GM18867 (cell line): ENCODE results near the gene MPRIP.

Experiments used
- ATAC-seq: cut with Tn5 transposase; IDR thresholded peaks from one replicate; pipeline ENCODE4 v1.9.1; 2021; ENCODE audit warnings: mild to moderate bottlenecking, moderate library complexity; ENCODE audit not compliant: unreplicated experiment

MPRIP gene

DNA sequence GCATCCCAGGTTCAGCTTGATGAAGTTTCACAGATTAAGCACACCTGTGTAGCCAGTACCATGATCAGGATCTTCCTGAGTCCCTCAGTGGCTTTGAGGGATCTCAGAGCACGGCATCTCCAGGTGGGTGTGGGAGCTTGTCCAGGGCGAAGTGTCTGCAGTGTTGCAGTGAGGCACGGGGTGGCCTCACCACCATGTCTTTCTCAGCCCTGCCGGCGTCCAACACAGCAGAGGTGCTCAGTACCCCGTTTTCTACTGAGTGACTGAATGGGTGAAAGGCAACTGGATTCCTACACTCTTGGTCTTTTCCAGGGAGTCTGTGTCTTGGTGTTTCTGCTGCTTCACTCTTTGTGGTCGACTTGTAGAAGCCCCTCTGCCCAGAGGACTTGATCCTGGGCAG, 63.7 kb downstream of the MPRIP start:
- no peak for ATAC-seq

DNA sequence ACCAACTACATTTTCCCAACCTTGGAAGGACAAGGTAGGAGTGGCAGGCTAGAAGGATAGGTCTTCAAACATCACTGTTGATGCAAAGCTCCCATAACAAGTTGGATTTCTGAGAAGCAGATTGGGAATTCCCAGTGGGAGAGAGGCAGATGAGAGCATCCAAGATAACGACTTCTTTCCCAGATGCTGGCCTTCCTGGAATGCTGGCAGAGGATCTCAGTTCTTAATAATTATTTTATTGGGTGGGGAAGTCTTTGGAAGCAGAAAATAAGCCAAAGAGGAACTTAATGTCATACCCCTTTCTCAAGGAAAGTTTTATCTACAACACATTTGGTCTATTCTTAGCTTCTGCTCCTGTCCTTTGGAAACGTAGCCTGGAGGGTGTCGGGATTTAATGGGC, 64.5 kb downstream of the MPRIP start:
- ATAC-seq = no peak

DNA sequence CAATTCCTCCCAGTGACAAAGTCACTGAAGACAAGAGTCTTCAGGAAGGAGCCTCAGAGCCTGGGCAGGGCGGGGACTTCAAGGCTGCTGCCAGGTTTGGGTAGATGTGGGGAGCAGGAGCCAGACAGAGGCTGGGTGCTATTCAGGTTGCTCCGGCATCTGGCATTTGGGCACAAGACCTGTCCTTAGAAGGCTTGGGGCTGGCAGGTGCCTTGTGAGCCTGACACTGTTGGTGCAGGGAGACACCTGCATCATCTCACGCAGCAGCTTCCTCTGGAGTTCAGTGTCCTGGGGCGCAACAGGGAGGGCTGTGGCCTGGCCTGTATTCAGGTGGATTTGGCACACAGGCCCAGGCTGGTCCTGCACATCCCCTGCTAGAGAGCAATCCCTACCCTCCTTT, 65.0 kb downstream of the MPRIP start:
- no peak for ATAC-seq

DNA sequence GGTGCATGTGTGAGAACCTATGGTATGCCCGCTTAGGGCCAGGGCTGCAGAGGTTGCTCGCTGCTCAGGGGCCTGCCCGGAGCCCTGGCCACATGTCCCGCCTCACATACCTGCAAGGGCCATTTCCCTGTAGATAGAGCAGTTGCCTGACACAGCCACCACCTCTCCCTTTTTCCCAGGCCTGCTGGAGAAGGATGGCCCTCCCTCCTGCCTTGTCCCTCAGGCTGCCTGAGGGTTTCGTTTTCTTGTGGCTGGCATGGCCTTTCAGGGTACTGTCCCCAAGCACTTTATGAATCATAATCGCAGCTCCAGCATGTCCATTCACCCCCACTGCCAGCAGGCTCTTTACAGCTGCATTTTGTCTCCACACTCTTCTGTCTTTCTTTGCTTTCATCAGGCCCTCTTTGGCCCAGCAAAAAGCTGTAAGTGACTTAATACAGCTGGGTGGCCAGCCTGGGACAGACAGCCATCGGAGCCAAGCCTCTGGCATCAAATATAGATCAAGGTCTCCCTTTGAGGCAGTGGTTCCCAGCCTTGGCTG, 65.7 kb downstream of the MPRIP start:
- ATAC-seq = no peak

DNA sequence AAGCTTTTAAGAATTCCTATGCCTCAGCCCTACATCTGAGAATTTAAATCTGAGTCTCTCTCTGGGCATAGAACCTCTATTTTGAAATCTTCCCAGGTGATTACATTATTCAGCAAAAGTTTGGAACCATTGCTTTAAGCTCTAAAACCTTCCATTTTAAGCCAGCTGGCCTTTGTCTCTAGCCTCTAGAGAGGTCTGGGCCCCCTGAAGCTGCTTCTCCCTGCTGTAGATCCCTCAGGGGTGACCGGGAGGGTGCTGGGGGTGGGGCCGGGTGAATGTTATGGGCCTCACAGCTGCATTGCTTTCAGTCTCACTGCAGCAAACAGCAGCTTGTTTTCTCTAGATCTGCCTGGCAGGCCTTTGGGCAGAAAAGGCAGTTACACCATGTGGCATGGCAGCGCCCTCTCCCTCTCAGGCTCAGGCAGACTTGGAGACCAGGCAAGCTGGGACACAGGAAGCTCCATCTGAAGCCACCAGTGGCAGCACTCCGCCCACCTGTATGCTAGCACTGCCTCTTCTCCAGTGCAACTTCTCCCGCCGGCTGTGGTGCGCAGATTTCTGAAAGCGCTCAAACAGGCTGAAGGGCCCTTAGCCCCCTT, 66.3 kb downstream of the MPRIP start:
- ATAC-seq = no peak

DNA sequence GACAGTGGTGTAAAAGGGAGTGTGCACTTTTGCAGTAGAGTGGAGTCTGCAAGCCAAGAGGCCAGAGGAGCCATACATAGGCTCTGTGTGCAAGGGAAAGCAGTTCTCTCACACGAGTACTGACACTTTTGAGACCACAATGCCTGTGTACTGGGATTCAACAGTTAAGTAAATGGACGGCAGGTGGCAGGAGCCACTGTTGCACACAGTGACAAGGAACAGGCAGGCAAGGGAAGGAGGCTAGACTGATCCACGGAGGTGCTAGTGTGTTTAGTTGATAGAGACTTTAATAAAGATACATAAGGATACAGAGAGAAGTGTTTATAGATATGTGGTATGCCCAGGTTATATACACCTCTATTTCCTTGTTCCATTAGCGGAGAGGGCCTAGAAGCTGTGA, 67.0 kb downstream of the MPRIP start:
- ATAC-seq = no peak

DNA sequence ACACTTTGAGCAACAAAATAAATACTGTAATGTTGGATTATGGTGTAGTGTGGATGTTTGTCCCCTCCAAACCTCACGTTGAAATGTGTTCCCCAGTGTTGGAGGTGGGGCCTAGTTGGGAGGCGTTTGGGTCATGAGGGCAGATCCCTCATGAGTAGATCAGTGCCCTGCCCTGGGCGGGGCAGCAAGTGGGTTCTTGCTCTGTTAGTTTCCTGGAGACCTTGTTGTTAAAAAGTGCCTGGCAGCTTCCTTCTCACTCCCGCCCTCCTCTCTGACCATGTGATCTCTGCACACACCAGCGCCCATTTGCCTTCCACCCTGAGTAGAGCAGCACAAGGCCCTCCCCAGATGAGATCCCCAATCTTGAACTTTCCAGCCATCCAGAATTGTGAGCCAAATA, 67.7 kb downstream of the MPRIP start:
- ATAC-seq = no peak

DNA sequence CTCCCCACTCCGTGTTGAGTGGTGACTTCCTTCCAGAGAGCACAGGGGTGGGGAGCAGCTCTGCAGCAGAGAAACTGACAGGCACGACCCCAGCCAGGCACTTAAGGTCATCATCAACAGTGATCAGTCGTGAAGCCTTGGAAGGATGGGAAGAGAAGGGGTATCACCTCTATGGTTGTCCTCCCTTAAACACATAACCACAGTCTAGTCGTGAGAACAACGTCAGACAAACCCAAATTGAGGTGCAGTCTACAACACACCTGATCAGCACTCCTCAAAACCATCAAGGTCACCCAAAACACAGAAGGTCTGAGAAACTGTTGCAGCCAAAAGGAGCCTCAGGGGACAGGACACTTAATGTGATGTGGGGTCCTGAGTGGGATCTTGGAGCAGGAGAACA, 68.3 kb downstream of the MPRIP start:
- ATAC-seq = no peak

DNA sequence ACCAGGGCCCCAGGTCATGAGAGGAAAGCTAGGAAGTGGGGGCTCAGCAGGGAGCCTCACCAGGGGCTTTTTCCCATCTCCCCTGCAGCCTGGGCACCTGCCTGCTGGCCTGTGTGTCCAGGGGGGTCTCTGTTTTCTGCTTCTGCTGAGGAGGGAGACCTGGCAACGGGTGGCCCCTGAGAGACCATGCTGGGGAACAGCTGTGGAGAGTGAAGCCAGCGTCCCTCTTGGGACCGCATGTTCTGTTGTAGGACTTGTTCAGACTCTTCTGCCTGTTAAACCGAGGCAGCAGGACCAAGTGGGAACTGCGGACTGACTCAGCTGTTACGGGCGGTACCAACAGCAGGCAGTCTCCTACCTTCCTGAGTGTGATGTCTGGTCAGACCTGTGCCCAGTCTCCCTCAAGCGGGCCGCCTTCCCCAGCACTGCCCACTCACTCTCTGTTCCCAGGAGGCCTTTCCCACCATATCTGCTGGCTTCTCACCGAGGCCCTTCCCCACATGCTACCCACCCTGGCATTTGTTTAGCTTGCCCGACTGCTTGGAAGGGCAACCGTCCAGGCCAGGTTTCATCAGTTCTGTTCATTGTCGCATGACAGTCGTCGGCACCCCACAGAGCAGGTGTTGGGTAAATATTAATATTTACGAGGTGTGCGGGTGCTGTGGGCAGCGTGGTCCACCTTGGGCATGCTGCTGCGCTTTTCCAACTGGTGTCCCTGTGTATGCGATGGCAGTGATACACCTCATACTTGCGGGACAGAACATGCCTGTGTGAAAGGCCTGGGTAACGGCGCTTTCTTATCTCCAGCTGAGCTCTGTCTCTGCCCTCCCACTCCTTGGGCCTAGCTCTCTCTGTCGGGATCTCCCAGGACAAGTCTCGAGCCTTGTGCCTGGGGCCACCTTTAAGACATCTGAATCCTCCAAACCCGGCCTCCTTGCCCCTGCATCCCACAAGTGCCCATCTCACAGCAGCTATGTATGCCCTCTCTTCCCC, 69.4 kb downstream of the MPRIP start:
- ATAC-seq = no peak

DNA sequence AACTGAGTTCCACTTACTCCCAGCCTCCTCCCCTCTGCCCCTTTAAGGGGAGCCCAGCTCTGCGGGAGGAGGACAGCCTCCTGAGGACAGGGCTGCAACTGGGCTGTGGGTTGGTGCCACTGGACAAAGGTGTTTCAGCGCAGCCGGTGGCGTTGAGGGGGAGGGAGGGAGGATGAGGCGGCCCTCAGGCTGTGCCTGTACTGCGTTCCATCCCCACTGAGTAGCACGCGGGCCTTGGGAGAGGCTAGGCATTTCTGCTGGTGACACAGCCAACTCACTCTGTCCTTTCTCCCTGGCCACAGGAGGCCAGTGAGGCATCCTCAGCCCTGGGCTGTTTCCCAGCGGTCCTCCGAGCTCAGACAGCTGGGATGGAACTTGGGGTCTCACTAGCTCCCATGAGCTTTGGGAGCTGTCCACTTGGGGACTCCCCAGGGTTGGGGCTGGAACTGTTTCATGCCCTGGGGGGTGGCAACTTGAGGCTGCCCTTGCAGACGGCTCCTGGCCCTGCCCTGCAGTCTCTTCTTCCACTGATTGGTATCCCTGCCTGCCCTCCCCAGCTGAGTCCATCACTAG, 70.5 kb downstream of the MPRIP start:
- ATAC-seq = no peak

DNA sequence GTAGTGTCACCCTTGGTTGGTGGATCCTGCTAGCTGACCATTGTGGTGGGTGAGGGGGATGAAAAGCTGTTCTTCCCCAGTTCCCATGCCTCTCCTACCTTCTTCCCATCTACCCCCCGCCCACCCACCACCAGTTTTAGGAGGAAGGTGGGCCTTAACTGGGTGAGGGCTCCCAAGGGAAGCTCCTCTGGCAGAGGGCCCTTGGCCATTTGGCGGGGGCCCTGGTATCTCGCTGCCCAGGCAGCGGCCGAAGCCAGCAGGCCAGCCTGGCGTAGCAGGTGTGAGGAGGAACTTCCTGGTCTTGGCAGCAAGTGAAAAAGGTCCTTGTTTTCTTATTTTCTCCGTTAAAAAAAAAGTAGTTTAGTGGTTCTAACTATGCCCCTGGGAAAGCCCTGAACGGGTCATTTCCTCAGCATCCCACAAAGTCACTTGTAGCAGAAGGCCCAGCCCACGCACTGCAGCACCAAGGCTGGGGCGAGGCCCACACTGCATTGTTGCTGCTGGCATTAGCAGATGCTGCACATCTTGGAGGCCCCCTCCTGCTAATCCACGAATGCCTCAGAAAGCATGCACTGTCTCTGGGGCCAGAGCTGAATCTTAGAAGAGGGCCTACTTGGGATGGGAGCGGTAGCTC, 72.5 kb downstream of the MPRIP start:
- ATAC-seq = no peak

DNA sequence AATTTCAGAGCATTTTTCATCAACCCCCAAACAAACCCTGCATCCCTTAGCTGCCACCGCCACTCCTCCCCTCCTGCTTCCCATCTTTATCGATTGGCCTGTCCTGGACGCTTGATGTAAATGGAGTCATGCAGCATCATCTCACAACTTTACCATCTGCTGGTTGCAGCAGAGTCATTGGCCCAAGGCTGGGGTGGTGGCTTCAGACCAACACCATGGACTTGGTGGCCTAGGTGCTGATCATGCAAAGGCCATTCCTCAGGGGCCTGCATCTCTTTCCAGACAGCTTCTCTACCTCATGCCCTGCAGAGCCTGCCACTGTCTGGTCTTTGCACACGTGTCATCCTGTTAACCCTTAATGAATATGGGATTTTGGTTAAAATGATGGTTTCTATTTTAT, 73.4 kb downstream of the MPRIP start:
- no peak for ATAC-seq

DNA sequence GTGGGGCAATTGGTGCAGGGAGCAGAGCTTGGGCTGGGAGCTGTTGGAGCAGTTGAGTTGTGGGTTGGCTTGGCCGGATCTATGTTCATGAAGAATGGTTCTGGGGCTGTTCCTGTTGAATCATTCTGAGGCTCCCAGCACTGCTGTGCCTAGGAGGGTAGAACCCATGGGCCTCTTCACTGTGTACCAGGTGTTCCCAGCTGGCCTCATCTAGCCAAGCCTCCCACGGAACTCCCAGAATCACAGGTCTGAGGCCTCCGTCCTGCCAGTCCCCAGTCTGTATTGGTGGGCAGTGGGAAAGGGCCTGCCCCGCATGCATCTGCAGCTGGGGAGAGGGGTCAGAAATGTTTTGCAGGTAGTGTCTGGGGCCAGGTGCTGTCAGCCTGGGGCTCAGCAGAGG, 74.1 kb downstream of the MPRIP start:
- ATAC-seq = no peak

DNA sequence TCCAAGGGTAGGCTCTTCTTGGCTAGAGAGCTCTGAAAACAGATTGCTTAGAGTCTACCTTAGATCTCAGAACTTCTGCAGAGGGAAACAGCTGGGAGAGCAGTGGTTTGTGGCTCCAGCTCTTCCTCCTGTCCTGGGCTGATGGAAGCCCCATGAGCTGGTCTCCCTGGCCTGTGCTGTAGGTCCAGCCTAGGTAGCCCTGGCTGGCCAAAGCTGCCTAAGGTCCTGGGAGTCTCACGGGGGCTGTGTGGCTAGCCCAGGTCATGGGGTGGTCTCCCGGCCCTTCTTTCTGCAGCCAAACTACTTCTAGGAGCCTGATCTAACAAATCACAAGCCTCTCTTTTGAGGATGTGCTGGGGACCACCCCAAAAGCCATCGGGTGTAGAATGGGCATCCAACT, 75.7 kb downstream of the MPRIP start:
- no peak for ATAC-seq

DNA sequence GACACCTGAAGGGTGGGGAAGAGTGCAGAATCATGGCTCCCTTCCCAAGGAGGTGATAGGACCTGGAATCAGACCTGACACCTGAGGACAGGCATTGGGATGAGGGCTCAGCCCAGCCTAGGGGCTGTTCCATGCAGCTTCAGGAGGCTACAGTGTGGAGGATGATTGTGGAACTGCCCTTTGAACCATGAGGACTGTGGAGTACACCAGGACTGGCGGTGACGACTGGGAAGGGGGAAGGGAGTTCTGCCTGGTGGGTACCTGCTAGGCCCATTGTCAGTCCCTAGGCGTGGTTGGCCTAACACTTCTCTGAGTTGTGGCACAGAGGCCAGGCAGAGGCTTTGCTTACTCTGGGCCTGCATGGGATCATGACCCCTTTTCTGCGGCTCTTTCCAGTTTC, 76.1 kb downstream of the MPRIP start:
- ATAC-seq = no peak

DNA sequence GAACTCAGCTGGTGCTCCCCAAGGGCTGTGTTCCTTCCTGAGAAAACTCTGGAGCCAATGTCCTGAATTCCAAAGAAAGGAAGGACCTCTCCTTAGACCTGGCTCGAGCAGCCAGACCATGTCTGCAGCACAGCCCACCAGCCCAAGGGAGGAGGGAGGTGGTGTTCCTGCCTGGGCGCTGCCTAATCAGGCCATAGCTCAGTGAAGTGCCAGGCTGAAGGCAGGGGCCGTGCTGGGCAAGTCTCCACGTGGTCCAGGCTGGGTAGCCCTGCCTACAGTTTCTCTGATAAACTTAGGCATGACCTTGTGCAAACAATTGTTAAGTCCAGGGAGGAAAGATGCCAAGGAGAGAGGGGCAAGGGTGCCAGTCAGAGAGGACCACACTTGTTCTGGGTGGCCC, 76.8 kb downstream of the MPRIP start:
- ATAC-seq = no peak

DNA sequence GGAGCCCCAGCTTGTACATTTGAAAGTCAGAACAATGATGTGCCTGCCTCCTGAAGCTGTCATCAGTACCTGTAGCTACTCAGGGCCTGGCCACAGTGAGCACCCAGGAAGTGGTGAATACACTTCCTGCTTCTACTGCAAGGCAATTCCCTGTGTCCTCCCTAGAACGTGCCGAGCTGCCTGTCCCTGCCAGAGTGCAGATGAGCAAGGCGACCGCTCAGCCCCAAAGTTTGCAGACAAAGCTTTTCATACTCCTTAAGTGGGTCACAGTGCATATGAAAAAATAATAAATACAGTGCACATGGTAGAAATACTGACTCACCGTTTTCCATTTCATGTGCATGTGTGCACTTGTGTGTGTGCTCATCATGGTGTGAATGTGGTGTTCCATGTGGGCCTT, 77.3 kb downstream of the MPRIP start:
- no peak for ATAC-seq

DNA sequence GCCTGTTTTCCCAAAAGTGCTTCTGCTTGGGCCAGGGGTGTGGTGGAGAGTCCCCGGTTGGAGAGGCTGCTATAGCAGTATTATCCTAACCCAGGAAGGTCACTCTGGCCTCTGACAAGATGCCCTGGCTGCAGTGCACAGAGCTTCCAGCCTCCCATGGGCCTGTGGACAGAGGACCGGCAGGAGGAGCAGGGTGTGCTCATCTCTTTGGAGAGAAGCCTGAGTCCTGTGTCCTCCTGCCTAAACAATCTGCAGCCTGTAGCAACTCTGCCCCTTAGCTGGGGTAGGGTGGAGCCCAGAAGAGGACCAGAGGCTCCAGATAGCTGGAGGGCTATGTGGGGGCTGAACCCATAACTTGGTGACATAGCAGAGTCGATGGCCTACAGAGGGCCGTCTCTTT, 78.0 kb downstream of the MPRIP start:
- no peak for ATAC-seq

DNA sequence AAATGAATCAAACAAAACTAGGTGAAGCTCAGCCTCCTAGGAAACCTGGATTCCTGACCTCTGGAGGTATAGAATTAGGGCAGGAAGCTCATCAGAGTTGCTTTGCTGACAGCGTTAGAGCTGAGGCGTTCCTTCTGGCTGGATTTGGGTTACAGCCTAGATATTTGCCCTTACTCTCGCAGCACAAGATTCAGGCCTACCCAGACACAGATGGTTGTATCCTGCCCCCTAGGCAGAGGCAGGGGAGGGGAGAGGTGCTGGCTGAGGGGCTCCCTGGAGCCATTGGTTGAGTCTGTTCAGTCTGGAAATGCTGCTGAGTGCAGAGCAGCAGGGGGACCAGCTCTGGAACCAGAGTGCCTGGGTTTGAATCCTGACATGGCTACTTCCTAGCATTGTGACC, 78.4 kb downstream of the MPRIP start:
- ATAC-seq = no peak

DNA sequence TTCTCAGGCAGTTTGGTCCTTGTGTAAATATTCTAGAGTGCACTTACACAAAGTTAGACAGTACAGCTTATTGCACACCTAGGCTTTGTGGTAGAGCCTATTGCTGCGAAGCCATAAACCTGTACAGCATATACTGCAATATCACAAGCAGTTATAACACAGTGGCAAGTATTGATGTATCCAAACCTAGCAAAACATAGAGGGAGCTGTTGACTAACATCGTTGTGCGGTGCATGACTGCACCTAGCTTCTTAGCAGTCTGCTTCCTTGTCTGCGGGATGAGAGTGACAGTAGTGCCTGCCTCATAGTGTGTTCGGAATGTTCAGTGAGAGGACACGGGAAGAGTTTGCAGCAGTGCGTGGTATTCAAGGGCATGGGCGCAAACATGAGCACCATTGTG, 78.9 kb downstream of the MPRIP start:
- ATAC-seq = no peak

DNA sequence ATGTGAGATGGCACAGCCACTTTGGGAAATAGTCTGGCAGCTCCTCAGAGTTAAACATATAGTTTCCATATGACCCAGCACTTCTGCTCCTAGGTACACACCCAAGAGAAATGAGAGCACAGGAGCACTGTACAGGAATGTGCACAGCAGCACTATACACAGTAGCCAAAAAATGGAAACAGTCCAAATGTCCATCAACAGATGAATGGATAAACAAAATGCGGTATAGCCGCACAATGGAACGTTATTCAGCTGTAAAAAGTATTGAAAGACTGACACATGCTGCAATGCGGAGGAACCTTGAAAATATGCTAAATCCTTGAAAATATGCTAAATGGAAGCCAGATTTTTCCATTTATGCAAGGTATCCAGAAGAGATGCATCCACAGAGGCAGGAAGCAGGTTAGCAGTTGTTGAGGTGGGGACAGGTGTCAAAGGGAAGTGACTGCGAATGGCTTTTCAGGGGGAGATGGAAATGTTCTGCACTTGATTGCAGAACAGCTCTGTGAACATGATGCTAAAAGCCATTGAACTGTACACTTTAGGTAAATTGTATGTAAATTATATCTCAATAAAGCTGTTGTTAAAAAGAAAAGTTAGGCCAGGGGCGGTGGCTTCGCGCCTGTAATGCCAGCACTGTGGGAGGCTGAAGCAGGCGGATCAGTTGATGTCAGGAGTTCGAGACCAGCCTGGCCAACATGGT, 80.7 kb downstream of the MPRIP start:
- ATAC-seq = no peak
